Activated CD8-positive, alpha-beta memory T cell treated with anti-CD3 and anti-CD28 coated beads, Interleukin-2, amount 10 ng/mL, durations not matched to agents 7 days and 5 days (primary cell): Measurements from ENCODE around the gene ERC2. TPM values are rescaled to one million over a fixed set of nuclear protein-coding genes. Genes with fewer than 3 reads are reported as not detected.

Experiments
- ATAC-seq: fragments of 150-1000 bp; cut with Tn5 transposase; one replicate; pipeline ENCODE4 v1.10.0; 2021; ENCODE audit warnings: moderate library complexity
- CTCF ChIA-PET: fragments of 350-600 bp; sonication (Branson Sonifier 250); formaldehyde crosslinking; loops from one replicate; lab custom pipeline; 2021; ENCODE audit warnings: antibody characterized with exemption; lab: Charles Lee
- DNase-seq: peaks from one replicate; pipeline ENCODE4 v3.0.0-alpha.2; 2020
- H3K27ac Mint-ChIP-seq: one replicate; pipeline ENCODE4 v1.8.0; 2021; ENCODE audit warnings: mild to moderate bottlenecking, mixed read lengths
- H3K27me3 Mint-ChIP-seq: one replicate; pipeline ENCODE4 v1.8.0; 2021; ENCODE audit warnings: mixed read lengths
- H3K36me3 Mint-ChIP-seq: one replicate; pipeline ENCODE4 v1.8.0; 2021; ENCODE audit warnings: mild to moderate bottlenecking, mixed read lengths
- H3K4me1 Mint-ChIP-seq: one replicate; pipeline ENCODE4 v1.8.0; 2021; ENCODE audit warnings: mixed read lengths
- H3K4me3 Mint-ChIP-seq: one replicate; pipeline ENCODE4 v1.8.0; 2021; ENCODE audit warnings: mild to moderate bottlenecking, moderate library complexity, mixed read lengths
- H3K9me3 Mint-ChIP-seq: one replicate; pipeline ENCODE4 v1.8.0; 2022; ENCODE audit warnings: low read depth, mixed read lengths
- total RNA-seq, 2 experiments: library from RNA; stranded (reverse); gene quantifications; one replicate each; pipeline ENCODE4 v1.2.3, GENCODE V29; 2021

Gene ERC2
- total RNA-seq, 2 experiments from 2014 or later: not detected

DNA sequence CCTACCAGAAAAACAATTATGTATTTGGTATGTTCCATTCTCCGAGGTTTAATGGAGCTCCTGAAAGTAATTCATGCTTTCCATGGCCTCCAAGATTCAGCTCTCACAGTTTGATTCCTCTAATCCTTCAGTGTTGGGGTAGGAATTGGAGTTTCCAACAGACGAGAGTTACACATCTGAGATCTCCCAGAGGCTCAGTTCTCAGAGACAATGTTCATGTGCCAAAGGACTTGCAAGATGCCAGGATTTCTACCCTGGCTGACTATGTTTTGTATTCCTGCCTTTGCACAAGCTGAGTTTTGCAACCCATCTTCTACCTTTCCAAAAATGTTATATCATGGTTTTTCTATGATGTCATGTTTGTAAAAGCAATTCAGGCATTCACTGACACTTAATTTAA lies 322.9 kb downstream of the ERC2 start:
- H3K36me3 Mint-ChIP-seq: no peaks in the 10 kb centered on the region
- CTCF ChIA-PET: no interaction called here

GRCh38 chr3:56144805-56145204 lies 323.5 kb downstream of the ERC2 start:
- no peak for DNase-seq
- Mint-ChIP-seq H3K4me1 (no peaks in the 10 kb centered on the region), H3K4me3 (no peak overlapping the region), H3K36me3 (no peaks in the 10 kb centered on the region), H3K27me3 (peaks cover 5% of the 10 kb centered on the region), H3K27ac (no peak overlapping the region), H3K9me3 (no peaks in the 10 kb centered on the region)
- CTCF ChIA-PET: no interaction called here
- ATAC-seq: no peak

More for the DNA sequence above, 322.9 kb downstream of the ERC2 start:
- no peak overlapping the region for H3K4me3 Mint-ChIP-seq
- H3K27me3 Mint-ChIP-seq: peaks cover 5% of the 10 kb centered on the region
- H3K4me1 Mint-ChIP-seq: no peaks in the 10 kb centered on the region
- H3K9me3 Mint-ChIP-seq: no peaks in the 10 kb centered on the region
- DNase-seq (no peak), ATAC-seq (no peak)
- no peak overlapping the region for H3K27ac Mint-ChIP-seq

GRCh38 chr3:56137415-56137814 lies 330.9 kb downstream of the ERC2 start:
- H3K27ac Mint-ChIP-seq: no peak overlapping the region
- DNase-seq (no peak), ATAC-seq (no peak)
- H3K9me3 Mint-ChIP-seq: no peaks in the 10 kb centered on the region
- H3K36me3 Mint-ChIP-seq: no peaks in the 10 kb centered on the region
- no peak overlapping the region for H3K4me3 Mint-ChIP-seq
- CTCF ChIA-PET: no interaction called here
- H3K4me1 Mint-ChIP-seq: no peaks in the 10 kb centered on the region
- H3K27me3 Mint-ChIP-seq: peaks cover 4% of the 10 kb centered on the region

DNA sequence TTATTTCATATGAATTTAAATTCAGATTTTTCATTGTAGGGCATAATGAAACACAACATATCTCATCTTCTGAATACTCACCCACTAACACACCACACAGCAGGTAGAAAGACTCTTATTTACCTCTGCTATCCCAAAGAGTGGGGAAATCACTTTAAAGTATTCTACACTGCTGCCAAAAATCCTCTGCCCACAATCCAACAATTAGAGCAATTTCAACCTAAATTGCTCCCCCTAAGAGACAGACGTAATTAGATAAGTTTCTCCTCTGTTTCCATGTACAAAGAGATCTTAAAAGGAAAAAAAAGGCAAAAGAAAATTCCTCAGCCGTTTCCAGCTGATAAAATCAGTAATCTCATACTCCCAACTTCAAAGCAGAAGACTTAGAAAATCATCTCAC lies 331.8 kb downstream of the ERC2 start:
- H3K36me3 Mint-ChIP-seq: no peaks in the 10 kb centered on the region
- CTCF ChIA-PET: no interaction called here

DNA sequence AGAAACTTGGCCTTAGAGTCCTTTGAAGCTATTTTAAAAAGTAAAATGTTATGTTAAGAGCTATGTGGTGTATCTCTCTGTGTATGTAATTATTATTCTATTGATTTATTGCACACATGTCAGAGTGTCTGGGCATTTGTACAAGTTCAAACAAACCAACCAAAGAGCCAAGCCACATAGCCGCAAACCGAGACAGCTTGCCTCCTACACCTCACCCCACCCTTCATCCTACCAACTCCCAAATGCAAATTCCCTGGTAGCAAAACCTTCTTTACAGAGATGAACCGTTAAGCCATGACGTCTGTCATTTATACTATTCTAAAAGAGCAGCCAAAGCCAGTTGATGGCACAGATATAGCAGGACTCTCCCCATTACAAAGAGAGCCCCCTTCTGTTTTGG lies 332.3 kb downstream of the ERC2 start:
- peaks cover 4% of the 10 kb centered on the region for H3K27me3 Mint-ChIP-seq
- no peaks in the 10 kb centered on the region for H3K9me3 Mint-ChIP-seq
- H3K27ac Mint-ChIP-seq: no peak overlapping the region
- ATAC-seq: no peak
- DNase-seq: no peak
- CTCF ChIA-PET: no interaction called here
- no peaks in the 10 kb centered on the region for H3K4me1 Mint-ChIP-seq
- H3K4me3 Mint-ChIP-seq: no peak overlapping the region
- H3K36me3 Mint-ChIP-seq: no peaks in the 10 kb centered on the region

More for the DNA sequence above, 331.8 kb downstream of the ERC2 start:
- Mint-ChIP-seq H3K9me3 (no peaks in the 10 kb centered on the region), H3K4me3 (no peak overlapping the region), H3K27ac (no peak overlapping the region), H3K27me3 (peaks cover 4% of the 10 kb centered on the region), H3K4me1 (no peaks in the 10 kb centered on the region)
- ATAC-seq (no peak), DNase-seq (no peak)

DNA sequence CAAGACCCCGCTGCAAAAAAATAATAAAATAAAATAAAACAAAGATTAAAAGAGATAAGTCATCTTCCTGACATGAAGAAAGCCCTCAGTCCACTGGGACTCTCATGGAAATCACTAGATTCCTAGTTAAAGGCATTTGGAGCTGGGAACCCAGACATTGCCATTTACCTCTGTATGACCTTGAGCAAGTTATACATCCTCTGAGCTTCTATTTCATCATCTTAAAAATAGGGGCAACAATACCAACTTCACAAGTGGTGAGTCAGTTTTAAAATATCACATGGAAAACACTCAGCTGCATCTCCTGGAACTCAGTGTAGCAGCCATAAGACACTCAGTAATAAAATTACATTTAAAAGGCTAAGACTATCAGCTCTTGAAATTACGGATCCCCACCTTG lies 334.8 kb downstream of the ERC2 start:
- ATAC-seq: no peak
- CTCF ChIA-PET: no interaction called here
- no peaks in the 10 kb centered on the region for H3K9me3 Mint-ChIP-seq
- peaks cover 6% of the 10 kb centered on the region for H3K27me3 Mint-ChIP-seq
- H3K4me1 Mint-ChIP-seq: no peaks in the 10 kb centered on the region
- H3K27ac Mint-ChIP-seq: no peak overlapping the region
- H3K36me3 Mint-ChIP-seq: no peaks in the 10 kb centered on the region
- no peak for DNase-seq
- no peak overlapping the region for H3K4me3 Mint-ChIP-seq

DNA sequence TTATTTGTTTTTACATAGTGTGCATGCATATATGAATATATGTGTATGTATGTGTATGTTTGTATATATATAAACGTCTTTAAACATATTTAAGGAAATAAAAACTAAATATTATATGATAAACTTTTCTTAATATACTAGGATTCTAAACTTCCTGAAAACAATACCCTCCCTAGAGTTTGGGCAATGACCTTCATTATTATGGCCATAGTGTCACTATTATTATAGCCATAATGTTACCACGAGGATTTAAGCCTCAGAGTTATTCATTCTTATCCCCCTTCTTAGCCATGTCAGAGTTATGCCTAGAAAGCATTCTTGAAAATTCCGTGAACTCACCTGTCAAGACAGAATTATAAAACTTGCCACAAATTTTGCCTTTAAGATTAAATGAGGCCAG lies 335.5 kb downstream of the ERC2 start:
- ATAC-seq: no peak
- Mint-ChIP-seq H3K27me3 (peaks cover 6% of the 10 kb centered on the region), H3K9me3 (no peaks in the 10 kb centered on the region), H3K27ac (no peak overlapping the region), H3K4me3 (no peak overlapping the region), H3K36me3 (no peaks in the 10 kb centered on the region), H3K4me1 (no peaks in the 10 kb centered on the region)
- DNase-seq: no peak
- CTCF ChIA-PET: no interaction called here

GRCh38 chr3:56131974-56132590 lies 336.2 kb downstream of the ERC2 start:
- Mint-ChIP-seq H3K27me3 (peaks cover 6% of the 10 kb centered on the region), H3K9me3 (no peaks in the 10 kb centered on the region), H3K36me3 (no peaks in the 10 kb centered on the region), H3K27ac (no peak overlapping the region), H3K4me3 (no peak overlapping the region), H3K4me1 (no peaks in the 10 kb centered on the region)
- DNase-seq: no peak
- no peak for ATAC-seq
- CTCF ChIA-PET: no interaction called here

DNA sequence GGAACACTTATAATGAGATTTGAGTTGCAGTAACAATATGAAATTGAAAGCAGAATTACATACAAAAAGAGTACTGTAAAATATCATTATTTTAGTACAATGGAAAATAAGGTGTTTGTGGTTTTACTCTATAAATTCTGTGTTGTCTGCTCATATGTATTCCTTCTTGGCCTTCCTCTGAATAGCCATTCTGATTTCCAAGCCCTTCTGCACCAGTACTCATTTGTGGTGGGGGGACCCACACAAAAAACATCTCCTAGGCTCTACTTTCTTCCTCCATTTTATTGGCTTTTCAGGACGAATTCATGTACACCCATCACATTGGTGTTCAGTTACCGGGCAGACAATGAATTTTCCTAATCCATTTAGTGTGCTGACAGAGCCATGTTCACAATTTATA lies 338.2 kb downstream of the ERC2 start:
- Mint-ChIP-seq H3K4me1 (no peaks in the 10 kb centered on the region), H3K27me3 (peaks cover 2% of the 10 kb centered on the region), H3K9me3 (no peaks in the 10 kb centered on the region), H3K27ac (no peak overlapping the region), H3K36me3 (no peaks in the 10 kb centered on the region), H3K4me3 (no peak overlapping the region)
- ATAC-seq: no peak
- DNase-seq: no peak
- CTCF ChIA-PET: no interaction called here

- peaks cover 2% of the 10 kb centered on the region for H3K27me3 Mint-ChIP-seq
- no peak overlapping the region for H3K27ac Mint-ChIP-seq
- H3K36me3 Mint-ChIP-seq: no peaks in the 10 kb centered on the region
- no peaks in the 10 kb centered on the region for H3K4me1 Mint-ChIP-seq
- CTCF ChIA-PET: no interaction called here
- no peaks in the 10 kb centered on the region for H3K9me3 Mint-ChIP-seq
- DNase-seq (no peak), ATAC-seq (no peak)
- no peak overlapping the region for H3K4me3 Mint-ChIP-seq
Observed at GRCh38 chr3:56126632-56127031, 341.6 kb downstream of the ERC2 start.

- DNase-seq (no peak), ATAC-seq (no peak)
- Mint-ChIP-seq H3K9me3 (no peaks in the 10 kb centered on the region), H3K4me3 (no peak overlapping the region), H3K36me3 (no peaks in the 10 kb centered on the region), H3K27me3 (peaks cover 2% of the 10 kb centered on the region), H3K4me1 (no peaks in the 10 kb centered on the region), H3K27ac (no peak overlapping the region)
- CTCF ChIA-PET: no interaction called here
Observed at GRCh38 chr3:56125358-56126005, 342.8 kb downstream of the ERC2 start.

GRCh38 chr3:56124546-56124945 lies 343.7 kb downstream of the ERC2 start:
- Mint-ChIP-seq H3K9me3 (no peaks in the 10 kb centered on the region), H3K36me3 (no peaks in the 10 kb centered on the region), H3K27me3 (peaks cover 2% of the 10 kb centered on the region), H3K4me1 (no peaks in the 10 kb centered on the region), H3K4me3 (no peak overlapping the region), H3K27ac (no peak overlapping the region)
- ATAC-seq (no peak), DNase-seq (no peak)
- CTCF ChIA-PET: no interaction called here

GRCh38 chr3:56123487-56123886 lies 344.8 kb downstream of the ERC2 start:
- H3K27ac Mint-ChIP-seq: no peak overlapping the region
- H3K9me3 Mint-ChIP-seq: no peaks in the 10 kb centered on the region
- DNase-seq: no peak

DNA sequence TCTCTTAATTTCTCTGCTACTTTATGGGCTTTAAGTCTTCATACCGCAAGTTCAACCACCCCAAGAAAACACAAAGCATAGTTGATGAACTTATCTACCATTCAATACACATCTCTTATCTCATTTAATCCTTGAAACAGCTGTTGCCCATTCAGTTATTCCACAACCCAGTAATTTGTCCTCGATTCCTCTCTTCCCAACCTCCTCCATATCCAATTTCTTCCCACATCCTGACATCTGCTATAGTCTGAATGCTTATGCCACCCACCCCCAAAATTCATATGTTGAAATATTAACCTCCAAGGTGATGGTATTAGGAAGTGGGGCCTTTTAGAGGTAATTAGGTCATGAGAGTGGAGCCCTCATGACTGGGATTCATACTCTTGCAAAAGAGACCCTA lies 345.4 kb downstream of the ERC2 start:
- Mint-ChIP-seq H3K9me3 (no peaks in the 10 kb centered on the region), H3K4me3 (no peak overlapping the region), H3K27ac (no peak overlapping the region), H3K36me3 (no peaks in the 10 kb centered on the region), H3K27me3 (no peaks in the 10 kb centered on the region), H3K4me1 (no peaks in the 10 kb centered on the region)
- ATAC-seq (no peak), DNase-seq (no peak)
- CTCF ChIA-PET: no interaction called here

More at GRCh38 chr3:56123487-56123886, 344.8 kb downstream of the ERC2 start:
- no peak for ATAC-seq
- H3K27me3 Mint-ChIP-seq: peaks cover under 1% of the 10 kb centered on the region
- H3K4me3 Mint-ChIP-seq: no peak overlapping the region
- CTCF ChIA-PET: no interaction called here
- no peaks in the 10 kb centered on the region for H3K4me1 Mint-ChIP-seq
- H3K36me3 Mint-ChIP-seq: no peaks in the 10 kb centered on the region
